ENCODE results near the gene C3orf85.

The C3orf85 gene, protein sequence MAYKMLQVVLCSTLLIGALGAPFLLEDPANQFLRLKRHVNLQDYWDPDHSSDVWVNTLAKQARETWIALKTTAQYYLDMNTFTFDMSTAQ

DNA sequence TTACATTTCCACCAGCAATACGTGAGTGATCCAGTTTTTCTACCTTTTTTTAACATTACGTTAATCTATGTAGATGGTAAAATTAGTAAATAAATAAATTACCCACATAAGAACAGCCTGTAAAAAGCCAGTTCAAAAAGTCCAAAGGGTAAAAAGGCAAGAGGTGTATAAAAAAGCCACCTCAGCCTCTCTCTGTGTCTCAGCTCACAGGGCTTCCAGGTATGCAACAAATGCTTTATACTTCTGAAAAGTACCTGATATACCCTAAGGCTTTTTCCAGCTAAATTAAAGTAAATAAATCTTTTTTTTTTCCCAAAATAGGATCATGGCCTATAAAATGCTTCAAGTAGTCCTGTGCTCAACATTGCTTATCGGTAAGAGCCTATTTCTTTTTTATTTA is at the start of gene C3orf85:
C3orf85 (plus strand) TSS at position 197 of the 400 bp plus-strand sequence; CDS start at position 326, 129 bp downstream.
- no peak within 1 kb of the TSS for H3K4me3 ChIP-seq (ENCODE audit: low read depth, low read length)
- CTCF ChIA-PET: no interaction called here
- no peak for DNase-seq (ENCODE audit: low read depth, low spot score)
- POLR2A ChIA-PET: no interaction called here
- TF ChIP-seq, protein P1, sequence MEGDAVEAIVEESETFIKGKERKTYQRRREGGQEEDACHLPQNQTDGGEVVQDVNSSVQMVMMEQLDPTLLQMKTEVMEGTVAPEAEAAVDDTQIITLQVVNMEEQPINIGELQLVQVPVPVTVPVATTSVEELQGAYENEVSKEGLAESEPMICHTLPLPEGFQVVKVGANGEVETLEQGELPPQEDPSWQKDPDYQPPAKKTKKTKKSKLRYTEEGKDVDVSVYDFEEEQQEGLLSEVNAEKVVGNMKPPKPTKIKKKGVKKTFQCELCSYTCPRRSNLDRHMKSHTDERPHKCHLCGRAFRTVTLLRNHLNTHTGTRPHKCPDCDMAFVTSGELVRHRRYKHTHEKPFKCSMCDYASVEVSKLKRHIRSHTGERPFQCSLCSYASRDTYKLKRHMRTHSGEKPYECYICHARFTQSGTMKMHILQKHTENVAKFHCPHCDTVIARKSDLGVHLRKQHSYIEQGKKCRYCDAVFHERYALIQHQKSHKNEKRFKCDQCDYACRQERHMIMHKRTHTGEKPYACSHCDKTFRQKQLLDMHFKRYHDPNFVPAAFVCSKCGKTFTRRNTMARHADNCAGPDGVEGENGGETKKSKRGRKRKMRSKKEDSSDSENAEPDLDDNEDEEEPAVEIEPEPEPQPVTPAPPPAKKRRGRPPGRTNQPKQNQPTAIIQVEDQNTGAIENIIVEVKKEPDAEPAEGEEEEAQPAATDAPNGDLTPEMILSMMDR (IDR thresholded peaks at IDR 0.05; ENCODE audit: insufficient read depth, low read length, missing control alignments): no peak

DNA sequence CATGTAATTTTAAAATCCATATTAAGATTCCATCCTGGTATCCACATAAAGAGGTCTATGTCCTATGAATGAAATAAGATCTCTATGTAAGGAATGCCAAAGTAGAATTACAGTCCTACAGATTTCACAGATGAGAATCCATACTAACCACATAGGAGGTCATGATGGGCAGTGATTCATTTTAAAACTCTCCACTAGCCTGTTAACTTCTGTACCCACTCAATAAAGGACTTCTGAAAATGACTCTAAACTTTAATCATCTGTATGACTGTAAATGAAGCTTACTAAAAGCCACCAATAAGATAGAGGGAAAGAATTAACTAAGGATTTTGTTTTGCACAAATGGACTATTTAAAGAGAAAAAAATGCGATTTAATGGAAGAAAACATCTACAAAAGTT is 47.3 kb upstream of the C3orf85 start:
- POLR2A ChIA-PET: no interaction called here
- TF ChIP-seq, protein P1 (IDR thresholded peaks at IDR 0.05; ENCODE audit: insufficient read depth, low read length, missing control alignments): no peak
- DNase-seq (ENCODE audit: low read depth, low spot score): no peak
- H3K4me3 ChIP-seq (ENCODE audit: low read depth, low read length): no peak overlapping the region
- CTCF ChIA-PET: no interaction called here

DNA sequence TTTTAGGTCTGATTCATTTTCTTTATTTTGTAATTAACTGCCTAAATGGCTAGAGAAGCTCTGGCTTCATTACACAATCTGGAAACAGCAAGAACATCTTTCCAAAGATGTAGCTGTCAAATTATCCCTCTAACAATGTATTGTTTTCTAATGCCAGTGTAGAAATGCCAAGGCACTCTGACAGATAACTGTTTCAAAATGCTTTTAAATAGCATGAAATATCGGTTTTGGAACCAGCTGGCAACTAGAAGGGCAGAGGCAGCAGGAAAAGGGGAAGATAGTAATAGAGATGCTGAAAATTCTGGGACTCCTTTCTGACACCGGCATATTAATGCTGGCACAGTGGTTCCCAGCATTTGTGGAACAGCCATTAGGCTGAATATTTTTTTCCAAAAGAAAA is 44.7 kb upstream of the C3orf85 start:
- ChIA-PET CTCF (no interaction called here), POLR2A (no interaction called here)
- H3K4me3 ChIP-seq (ENCODE audit: low read depth, low read length): no peak overlapping the region
- TF ChIP-seq, protein P1 (IDR thresholded peaks at IDR 0.05; ENCODE audit: insufficient read depth, low read length, missing control alignments): no peak
- DNase-seq (ENCODE audit: low read depth, low spot score): no peak

DNA sequence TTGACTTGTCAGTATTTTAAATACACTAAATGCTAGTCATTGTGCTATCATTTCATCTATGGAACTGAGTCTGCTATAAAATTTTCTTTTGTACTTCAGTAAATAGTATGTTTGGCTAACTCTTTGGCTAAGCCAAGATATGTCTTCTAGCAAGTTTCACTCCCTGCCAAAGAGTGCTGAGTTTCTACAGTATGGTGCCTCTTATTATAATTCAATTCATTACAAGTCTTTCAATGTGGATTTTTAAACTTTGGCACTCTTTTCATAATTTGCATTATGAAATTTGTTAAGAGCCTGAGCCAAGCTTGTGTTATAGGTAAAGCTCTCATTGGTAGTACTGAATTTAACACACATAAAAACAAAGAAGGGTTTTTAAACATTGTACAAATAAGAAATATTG is 43.0 kb upstream of the C3orf85 start:
- H3K4me3 ChIP-seq (ENCODE audit: low read depth, low read length): no peak overlapping the region
- CTCF ChIA-PET: no interaction called here
- DNase-seq (ENCODE audit: low read depth, low spot score): no peak
- POLR2A ChIA-PET: no interaction called here
- TF ChIP-seq, protein P1 (IDR thresholded peaks at IDR 0.05; ENCODE audit: insufficient read depth, low read length, missing control alignments): no peak

DNA sequence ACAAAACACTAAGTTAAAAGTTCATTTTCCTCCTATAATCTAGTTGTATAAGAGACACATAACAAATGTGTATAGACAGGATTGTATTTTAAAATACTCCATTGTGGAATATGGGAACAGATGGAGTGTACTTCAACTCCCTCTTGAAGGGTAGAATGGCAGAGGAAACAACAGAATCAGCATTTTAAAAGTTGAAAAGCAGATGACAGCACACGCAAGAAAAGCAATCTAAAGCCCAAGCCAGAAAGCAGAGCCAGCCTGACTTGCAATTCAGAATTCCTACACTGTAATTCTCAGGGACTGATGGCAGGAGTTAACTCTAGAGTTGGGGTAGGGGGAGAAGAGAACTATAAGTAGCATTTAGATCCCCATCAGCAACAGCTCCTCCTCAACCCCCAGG is 41.4 kb upstream of the C3orf85 start:
- TF ChIP-seq, protein P1 (IDR thresholded peaks at IDR 0.05; ENCODE audit: insufficient read depth, low read length, missing control alignments): no peak
- CTCF ChIA-PET: no interaction called here
- DNase-seq (ENCODE audit: low read depth, low spot score): no peak
- POLR2A ChIA-PET: no interaction called here
- no peak overlapping the region for H3K4me3 ChIP-seq (ENCODE audit: low read depth, low read length)

DNA sequence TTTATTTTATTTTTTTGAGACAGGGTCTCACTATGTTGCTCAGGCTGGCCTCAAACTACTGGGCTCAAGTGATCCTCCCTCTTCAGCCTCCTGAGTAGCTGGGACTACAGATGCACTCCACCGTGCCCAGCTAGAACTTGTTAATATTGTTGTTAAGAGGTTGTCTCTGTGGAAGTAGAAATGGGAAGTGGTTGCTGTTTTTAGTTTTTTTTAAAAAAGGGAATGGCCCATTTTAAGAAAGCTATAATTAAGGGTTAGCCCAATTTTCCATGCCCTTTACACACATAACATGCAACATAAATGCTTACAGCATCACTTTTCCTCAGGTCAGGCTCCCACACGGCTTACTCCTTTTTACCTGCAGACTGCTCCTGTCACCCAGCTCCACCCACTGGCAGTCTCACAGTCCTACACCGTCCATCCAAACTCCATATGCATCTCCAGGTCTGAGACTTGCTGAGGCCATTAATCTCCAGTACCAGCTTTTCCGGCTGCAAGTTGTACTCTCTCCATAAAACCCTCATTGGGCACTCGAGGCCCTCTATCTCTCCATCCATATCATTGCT is 38.4 kb upstream of the C3orf85 start:
- TF ChIP-seq, protein P1 (IDR thresholded peaks at IDR 0.05; ENCODE audit: insufficient read depth, low read length, missing control alignments): no peak
- POLR2A ChIA-PET: no interaction called here
- CTCF ChIA-PET: no interaction called here
- no peak for DNase-seq (ENCODE audit: low read depth, low spot score)
- H3K4me3 ChIP-seq (ENCODE audit: low read depth, low read length): no peak overlapping the region
